Gastrocnemius medialis (tissue), 4 donors: ENCODE data around the gene FANCD2. TPM values are rescaled to one million over a fixed set of nuclear protein-coding genes. Genes with fewer than 3 reads are reported as not detected.
"Not testable (repeated sequence)": the region's sequence is repeated elsewhere in the genome, so short reads cannot be mapped to it uniquely, and the experiment has no call there.

ENCODE experiments used
- ATAC-seq, 2 donors: fragments of 150-250 bp; one replicate each; pipeline ENCODE4 v1.9.1; 2016
- DNase-seq, 2 donors: peaks; one replicate each; pipeline ENCODE4 v3.0.0-alpha.2; 2019
- H3K27ac ChIP-seq, 4 donors: fragments of 200-600 bp; sonication (generic); 1 replicate in 1 of 4; 2 replicates in 3 of 4; pipeline ENCODE4 v1.5.1; 2016 to 2018; ENCODE audit warnings: mild to moderate bottlenecking in 2 of 4, moderate library complexity in 1 of 4
- H3K27me3 ChIP-seq, 3 donors: fragments of 200-600 bp; sonication (generic) in 2 of 3; 1 replicate in 1 of 3; 2 replicates in 2 of 3; pipeline versions ENCODE4 v1.5.1 to v1.6.0; 2016 to 2019; ENCODE audit warnings: mild to moderate bottlenecking in 1 of 3, moderate library complexity in 1 of 3
- H3K36me3 ChIP-seq, 2 donors: fragments of 200-600 bp; sonication (generic) in 1 of 2; one replicate each; pipeline ENCODE4 v1.5.1; 2017 to 2018
- H3K4me1 ChIP-seq, 2 donors: fragments of 200-600 bp; sonication (generic) in 1 of 2; one replicate each; pipeline ENCODE4 v1.5.1; 2016 to 2017; ENCODE audit warnings: mild to moderate bottlenecking in 2 of 2
- H3K4me3 ChIP-seq, 4 donors: fragments of 200-600 bp; sonication (generic) in 3 of 4; 1 replicate in 1 of 4; 2 replicates in 3 of 4; pipeline ENCODE4 v1.5.1; 2016 to 2019; ENCODE audit warnings: mild to moderate bottlenecking in 2 of 4
- H3K9me3 ChIP-seq, 3 donors: fragments of 200-600 bp; sonication (generic) in 2 of 3; 1 replicate in 1 of 3; 2 replicates in 2 of 3; pipeline ENCODE4 v1.5.1; 2016 to 2019
- CTCF ChIP-seq, 5 experiments: fragments of 450-650 bp in 3 of 5; fragments of 200-600 bp in 2 of 5; sonication (generic) in 2 of 5; IDR thresholded peaks in 4 of 5; conservative IDR thresholded peaks in 1 of 5; 1 replicate in 4 of 5; 2 replicates in 1 of 5; pipeline ENCODE4 v1.5.1; 2016 to 2019; ENCODE audit warnings: antibody characterized with exemption in 5 of 5, mild to moderate bottlenecking in 3 of 5, moderate library complexity in 3 of 5
- POLR2A ChIP-seq, 2 donors: fragments of 450-650 bp; IDR thresholded peaks; one replicate each; pipeline ENCODE4 v1.6.1; 2017; ENCODE audit warnings: antibody characterized with exemption in 2 of 2, mild to moderate bottlenecking in 2 of 2, moderate library complexity in 2 of 2
- in situ Hi-C, 4 donors: fragments of 200-750 bp; cut with MboI; loops; one replicate each; pipeline versions ENCODE4 v1.15.0 to v1.8.0; 2017; ENCODE audit warnings: low sequenced_read_pairs in 4 of 4
- intact Hi-C: fragments of 100-400 bp; cut with DNase I; formaldehyde crosslinking; loops from one replicate; pipeline ENCODE4 v1.15.1; 2023; ENCODE audit warnings: low total_unique reads
- total RNA-seq, 4 donors: library from RNA; depleted of rRNA; stranded (reverse); fragments of >200 nt; gene quantifications; one replicate each; pipeline versions ENCODE4 v1.1.0 to v1.2.3, GENCODE V29; 2016

The FANCD2 gene
- total RNA-seq, 4 donors from 2014 or later: 0.46 to 1.3 (median 0.58) TPM; not detected in 1

- H3K9me3 ChIP-seq: no peaks in the 10 kb centered on the region
- no peak overlapping the region for H3K27ac ChIP-seq
- H3K27me3 ChIP-seq: no peaks in the 10 kb centered on the region
- ATAC-seq: no peak
- no peak for DNase-seq
- no peak overlapping the region for H3K4me3 ChIP-seq
- peaks cover under 1 to 34% of the 10 kb centered on the region in 2 donors for H3K36me3 ChIP-seq
- intact Hi-C loops (no loop called here), in situ Hi-C loops (no loop called here)
- peaks cover 15 to 16% of the 10 kb centered on the region in 2 donors for H3K4me1 ChIP-seq
- TF ChIP-seq CTCF (IDR thresholded peaks at IDR 0.05 in 4 of 5, conservative IDR thresholded peaks at IDR 0.05 in 1 of 5) (no peak), POLR2A (IDR thresholded peaks at IDR 0.05) (no peak)
Observed at GRCh38 chr3:10121064-10121463, 94.8 kb downstream of the FANCD2 start.

DNA sequence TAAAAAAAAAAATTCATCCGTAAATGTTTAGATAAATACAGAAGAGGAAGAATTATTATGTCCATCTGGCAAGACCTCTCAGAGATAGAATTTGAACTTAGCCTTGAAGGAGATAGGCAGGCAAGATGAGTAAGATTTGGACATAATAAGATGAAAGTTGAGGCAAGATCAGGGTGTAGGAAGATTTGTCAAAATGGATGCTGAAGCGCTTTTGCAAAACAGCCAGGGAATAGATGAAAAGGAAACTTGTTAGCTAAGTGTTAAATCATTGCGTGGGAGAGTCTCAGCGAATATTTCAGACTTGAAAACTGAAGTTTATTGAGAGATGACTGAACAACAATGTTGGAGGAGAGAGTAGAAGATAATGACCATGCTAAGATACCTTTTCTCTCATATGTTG lies 96.5 kb downstream of the FANCD2 start:
- Histone ChIP-seq H3K27me3 (no peaks in the 10 kb centered on the region), H3K27ac (no peak overlapping the region), H3K4me1 (peaks cover 0 to 2% of the 10 kb centered on the region in 2 donors), H3K36me3 (peaks cover 6 to 51% of the 10 kb centered on the region in 2 donors), H3K4me3 (no peak overlapping the region), H3K9me3 (no peaks in the 10 kb centered on the region)
- no peak for TF ChIP-seq POLR2A (IDR thresholded peaks at IDR 0.05)
- no peak for TF ChIP-seq CTCF (IDR thresholded peaks at IDR 0.05 in 4 of 5, conservative IDR thresholded peaks at IDR 0.05 in 1 of 5)
- in situ Hi-C loops (no loop called here), intact Hi-C loops (no loop called here)
- DNase-seq: no peak
- no peak for ATAC-seq

DNA sequence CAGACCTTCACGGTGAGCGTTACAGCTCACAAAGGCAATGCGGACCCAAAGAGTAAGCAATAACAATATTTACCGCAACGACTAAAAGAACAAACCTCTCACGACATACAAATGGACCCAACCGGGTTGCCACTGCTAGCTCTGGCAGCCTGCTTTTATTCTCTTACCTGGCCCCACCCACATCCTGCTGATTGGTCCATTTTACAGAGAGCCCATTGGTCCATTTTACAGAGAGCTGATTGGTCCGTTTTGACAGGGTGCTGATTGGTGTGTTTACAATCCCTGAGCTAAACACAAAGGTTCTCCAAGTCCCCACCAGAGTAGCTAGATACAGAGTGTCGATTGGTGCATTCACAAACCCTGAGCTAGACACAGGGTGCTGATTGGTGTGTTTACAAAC lies 109.6 kb downstream of the FANCD2 start:
- DNase-seq, in situ Hi-C loops, H3K9me3 ChIP-seq, ATAC-seq, H3K27me3 ChIP-seq, intact Hi-C loops, H3K4me1 ChIP-seq, H3K36me3 ChIP-seq, H3K27ac ChIP-seq, H3K4me3 ChIP-seq: not testable (repeated sequence)

DNA sequence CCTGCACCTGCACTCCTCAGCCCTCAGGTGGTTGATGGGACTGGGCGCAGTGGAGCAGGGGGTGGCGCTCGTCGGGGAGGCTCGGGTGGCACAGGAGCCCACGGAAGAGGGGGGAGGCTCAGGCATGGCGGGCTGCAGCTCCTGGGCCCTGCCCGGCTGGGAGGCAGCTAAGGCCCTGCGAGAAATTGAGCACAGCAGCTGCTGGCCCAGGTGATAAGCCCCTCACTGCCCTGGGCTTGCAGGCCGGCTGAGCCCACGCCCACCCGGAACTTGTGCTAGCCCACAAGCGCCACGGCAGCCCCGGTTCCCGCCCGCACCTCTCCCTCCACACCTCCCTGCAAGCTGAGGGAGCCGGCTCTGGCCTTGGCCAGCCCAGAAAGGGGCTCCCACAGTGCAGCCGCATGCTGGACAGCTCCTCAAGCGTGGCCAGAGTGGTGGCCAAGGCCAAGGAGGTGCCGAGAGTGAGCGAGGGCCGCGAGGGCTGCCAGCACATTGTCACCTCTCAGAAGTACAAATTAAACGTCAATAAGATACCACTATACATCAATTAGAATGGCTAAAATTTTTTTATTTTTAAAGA lies 110.3 kb downstream of the FANCD2 start:
- no peaks in the 10 kb centered on the region for H3K27me3 ChIP-seq
- no peak overlapping the region for H3K4me3 ChIP-seq
- H3K9me3 ChIP-seq: no peaks in the 10 kb centered on the region
- TF ChIP-seq CTCF (IDR thresholded peaks at IDR 0.05 in 4 of 5, conservative IDR thresholded peaks at IDR 0.05 in 1 of 5): no peak
- no peak for TF ChIP-seq POLR2A (IDR thresholded peaks at IDR 0.05)
- DNase-seq (no peak), ATAC-seq (no peak)
- in situ Hi-C loops: no loop called here
- intact Hi-C loops: no loop called here
- no peak overlapping the region for H3K27ac ChIP-seq
- H3K36me3 ChIP-seq: no peaks in the 10 kb centered on the region
- H3K4me1 ChIP-seq: no peaks in the 10 kb centered on the region

GRCh38 chr3:10137178-10137577 lies 110.9 kb downstream of the FANCD2 start:
- Histone ChIP-seq H3K27ac (no peak overlapping the region), H3K9me3 (no peaks in the 10 kb centered on the region), H3K36me3 (no peaks in the 10 kb centered on the region), H3K4me3 (no peak overlapping the region), H3K4me1 (no peaks in the 10 kb centered on the region), H3K27me3 (no peaks in the 10 kb centered on the region)
- ATAC-seq (no peak), DNase-seq (no peak)
- in situ Hi-C loops: no loop called here
- TF ChIP-seq CTCF (IDR thresholded peaks at IDR 0.05 in 4 of 5, conservative IDR thresholded peaks at IDR 0.05 in 1 of 5): no peak
- TF ChIP-seq POLR2A (IDR thresholded peaks at IDR 0.05): no peak
- intact Hi-C loops: no loop called here
